ENCODE results near the gene SYNE2.
"Not testable (repeated sequence)": the region's sequence is repeated elsewhere in the genome, so short reads cannot be mapped to it uniquely, and the experiment has no call there.

The SYNE2 gene

GRCh38 chr14:64089920-64090319 is 237.1 kb downstream of the SYNE2 start:
- DNase-seq = no peak

GRCh38 chr14:64091217-64091616 is 238.4 kb downstream of the SYNE2 start:
- no peak for DNase-seq

- no peak for DNase-seq
These were observed 239.5 kb downstream of the SYNE2 start for GRCh38 chr14:64092338-64092737.

- DNase-seq = no peak
These were observed 240.1 kb downstream of the SYNE2 start for GRCh38 chr14:64092940-64093339.

- DNase-seq = no peak
These were observed 242.8 kb downstream of the SYNE2 start for GRCh38 chr14:64095620-64096019.

- no peak for DNase-seq
These were observed 245.3 kb downstream of the SYNE2 start for GRCh38 chr14:64098120-64098519.

GRCh38 chr14:64107438-64107837 is 254.6 kb downstream of the SYNE2 start:
- no peak for DNase-seq

GRCh38 chr14:64109819-64110554 is 257.2 kb downstream of the SYNE2 start:
- no peak for DNase-seq

GRCh38 chr14:64110802-64111201 is 258.0 kb downstream of the SYNE2 start:
- no peak for DNase-seq

- no peak for DNase-seq
These were observed 260.3 kb downstream of the SYNE2 start for GRCh38 chr14:64112867-64113678.

GRCh38 chr14:64114166-64114565 is 261.4 kb downstream of the SYNE2 start:
- DNase-seq = no peak

- no peak for DNase-seq
These were observed 262.0 kb downstream of the SYNE2 start for GRCh38 chr14:64114796-64115195.

GRCh38 chr14:64115401-64115800 is 262.6 kb downstream of the SYNE2 start:
- DNase-seq = no peak

GRCh38 chr14:64117671-64118402 is 265.0 kb downstream of the SYNE2 start:
- DNase-seq = peak; percentile 67

- not testable (repeated sequence) for DNase-seq
These were observed 265.6 kb downstream of the SYNE2 start for GRCh38 chr14:64118403-64118742.

- DNase-seq = no peak
These were observed 266.1 kb downstream of the SYNE2 start for GRCh38 chr14:64118892-64119291.

- no peak for DNase-seq
These were observed 266.7 kb downstream of the SYNE2 start for GRCh38 chr14:64119500-64119899.

GRCh38 chr14:64119980-64120379 is 267.2 kb downstream of the SYNE2 start:
- DNase-seq = no peak

GRCh38 chr14:64123241-64123822 is 270.5 kb downstream of the SYNE2 start:
- no peak for DNase-seq

GRCh38 chr14:64125270-64125669 is 272.5 kb downstream of the SYNE2 start:
- no peak for DNase-seq

- no peak for DNase-seq
These were observed 273.7 kb downstream of the SYNE2 start for GRCh38 chr14:64126548-64126947.

GRCh38 chr14:64137657-64138290 is 285.0 kb downstream of the SYNE2 start:
- DNase-seq = no peak

Data from right hindlimb (tissue), 1 donor.